Neural cell (in vitro differentiated cells): ENCODE measurements around the gene DPP9.

ENCODE experiments used
- EP300 ChIP-seq: fragments of 450-650 bp; conservative IDR thresholded peaks from 2 replicates; pipeline ENCODE4 v1.6.1; 2014; ENCODE audit warnings: antibody characterized with exemption, mild to moderate bottlenecking, moderate library complexity; ENCODE audit not compliant: poor library complexity, severe bottlenecking
- EZH2 ChIP-seq: fragments of 200-600, 300-800 bp; shearing (Covaris generic), sonication (generic); IDR thresholded peaks from 2 replicates; pipeline ENCODE4 v1.6.1; 2014; ENCODE audit warnings: antibody characterized with exemption, low read length, borderline replicate concordance, mild to moderate bottlenecking; ENCODE audit not compliant: insufficient read depth, poor library complexity, severe bottlenecking
- POLR2AphosphoS5 ChIP-seq: IDR thresholded peaks from 2 replicates; pipeline ENCODE4 v1.6.1; 2012
- RAD21 ChIP-seq: fragments of 450-650 bp; conservative IDR thresholded peaks from 2 replicates; pipeline ENCODE4 v1.6.1; 2014; ENCODE audit warnings: antibody characterized with exemption, mild to moderate bottlenecking, moderate library complexity
- SMC3 ChIP-seq: fragments of 450-650 bp; conservative IDR thresholded peaks from 2 replicates; pipeline ENCODE4 v1.6.1; 2014; ENCODE audit warnings: antibody characterized with exemption, mild to moderate bottlenecking, moderate library complexity; ENCODE audit not compliant: poor library complexity
- TAF1 ChIP-seq: IDR thresholded peaks from 2 replicates; pipeline ENCODE4 v1.6.1; 2012; ENCODE audit warnings: low read depth
- TF ChIP-seq, protein P1 (sequence below): fragments of 450-650 bp; IDR thresholded peaks from 2 replicates; pipeline ENCODE4 v1.5.1; 2014; ENCODE audit warnings: antibody characterized with exemption, mild to moderate bottlenecking, moderate library complexity; ENCODE audit not compliant: poor library complexity, severe bottlenecking
- TF ChIP-seq, protein P2 (sequence below): IDR thresholded peaks from 2 replicates; pipeline ENCODE4 v1.6.1; 2012; ENCODE audit warnings: borderline replicate concordance

DNA sequence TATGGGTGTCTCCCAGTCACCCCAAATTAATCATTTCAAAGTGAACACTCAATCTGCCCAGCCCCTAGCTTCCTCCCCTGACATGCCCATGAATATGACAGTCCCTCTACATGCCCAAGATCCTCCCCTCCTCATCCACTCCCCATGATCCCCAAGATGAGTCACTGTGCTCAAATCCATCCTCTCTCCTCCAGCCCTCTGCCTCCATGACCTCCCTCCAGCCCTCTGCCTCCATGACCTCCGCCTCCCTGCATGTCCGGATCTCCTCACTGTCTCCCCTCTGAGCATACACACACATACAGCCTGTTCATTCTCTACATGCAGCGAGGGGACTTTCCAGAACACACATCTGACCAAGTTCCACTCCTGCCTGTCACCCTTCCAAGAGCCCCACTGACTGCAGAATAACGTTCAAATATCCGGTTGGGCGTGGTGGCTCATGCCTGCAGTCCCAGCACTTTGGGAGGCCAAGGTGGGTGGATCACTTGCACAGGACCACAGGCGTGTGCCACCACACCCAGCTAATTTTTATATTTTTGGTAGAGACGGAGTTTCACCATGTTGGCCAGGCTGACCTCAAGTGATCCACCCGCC lies 49.5 kb upstream of the DPP9 start:
- TF ChIP-seq EP300 (no peak), POLR2AphosphoS5 (no peak), EZH2 (no peak), SMC3 (no peak), TAF1 (no peak), RAD21 (no peak)
- TF ChIP-seq, protein P1, sequence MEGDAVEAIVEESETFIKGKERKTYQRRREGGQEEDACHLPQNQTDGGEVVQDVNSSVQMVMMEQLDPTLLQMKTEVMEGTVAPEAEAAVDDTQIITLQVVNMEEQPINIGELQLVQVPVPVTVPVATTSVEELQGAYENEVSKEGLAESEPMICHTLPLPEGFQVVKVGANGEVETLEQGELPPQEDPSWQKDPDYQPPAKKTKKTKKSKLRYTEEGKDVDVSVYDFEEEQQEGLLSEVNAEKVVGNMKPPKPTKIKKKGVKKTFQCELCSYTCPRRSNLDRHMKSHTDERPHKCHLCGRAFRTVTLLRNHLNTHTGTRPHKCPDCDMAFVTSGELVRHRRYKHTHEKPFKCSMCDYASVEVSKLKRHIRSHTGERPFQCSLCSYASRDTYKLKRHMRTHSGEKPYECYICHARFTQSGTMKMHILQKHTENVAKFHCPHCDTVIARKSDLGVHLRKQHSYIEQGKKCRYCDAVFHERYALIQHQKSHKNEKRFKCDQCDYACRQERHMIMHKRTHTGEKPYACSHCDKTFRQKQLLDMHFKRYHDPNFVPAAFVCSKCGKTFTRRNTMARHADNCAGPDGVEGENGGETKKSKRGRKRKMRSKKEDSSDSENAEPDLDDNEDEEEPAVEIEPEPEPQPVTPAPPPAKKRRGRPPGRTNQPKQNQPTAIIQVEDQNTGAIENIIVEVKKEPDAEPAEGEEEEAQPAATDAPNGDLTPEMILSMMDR: no peak
- TF ChIP-seq, protein P2, sequence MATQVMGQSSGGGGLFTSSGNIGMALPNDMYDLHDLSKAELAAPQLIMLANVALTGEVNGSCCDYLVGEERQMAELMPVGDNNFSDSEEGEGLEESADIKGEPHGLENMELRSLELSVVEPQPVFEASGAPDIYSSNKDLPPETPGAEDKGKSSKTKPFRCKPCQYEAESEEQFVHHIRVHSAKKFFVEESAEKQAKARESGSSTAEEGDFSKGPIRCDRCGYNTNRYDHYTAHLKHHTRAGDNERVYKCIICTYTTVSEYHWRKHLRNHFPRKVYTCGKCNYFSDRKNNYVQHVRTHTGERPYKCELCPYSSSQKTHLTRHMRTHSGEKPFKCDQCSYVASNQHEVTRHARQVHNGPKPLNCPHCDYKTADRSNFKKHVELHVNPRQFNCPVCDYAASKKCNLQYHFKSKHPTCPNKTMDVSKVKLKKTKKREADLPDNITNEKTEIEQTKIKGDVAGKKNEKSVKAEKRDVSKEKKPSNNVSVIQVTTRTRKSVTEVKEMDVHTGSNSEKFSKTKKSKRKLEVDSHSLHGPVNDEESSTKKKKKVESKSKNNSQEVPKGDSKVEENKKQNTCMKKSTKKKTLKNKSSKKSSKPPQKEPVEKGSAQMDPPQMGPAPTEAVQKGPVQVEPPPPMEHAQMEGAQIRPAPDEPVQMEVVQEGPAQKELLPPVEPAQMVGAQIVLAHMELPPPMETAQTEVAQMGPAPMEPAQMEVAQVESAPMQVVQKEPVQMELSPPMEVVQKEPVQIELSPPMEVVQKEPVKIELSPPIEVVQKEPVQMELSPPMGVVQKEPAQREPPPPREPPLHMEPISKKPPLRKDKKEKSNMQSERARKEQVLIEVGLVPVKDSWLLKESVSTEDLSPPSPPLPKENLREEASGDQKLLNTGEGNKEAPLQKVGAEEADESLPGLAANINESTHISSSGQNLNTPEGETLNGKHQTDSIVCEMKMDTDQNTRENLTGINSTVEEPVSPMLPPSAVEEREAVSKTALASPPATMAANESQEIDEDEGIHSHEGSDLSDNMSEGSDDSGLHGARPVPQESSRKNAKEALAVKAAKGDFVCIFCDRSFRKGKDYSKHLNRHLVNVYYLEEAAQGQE: no peak
